ENCODE measurements around the gene TSHZ2.

DNA sequence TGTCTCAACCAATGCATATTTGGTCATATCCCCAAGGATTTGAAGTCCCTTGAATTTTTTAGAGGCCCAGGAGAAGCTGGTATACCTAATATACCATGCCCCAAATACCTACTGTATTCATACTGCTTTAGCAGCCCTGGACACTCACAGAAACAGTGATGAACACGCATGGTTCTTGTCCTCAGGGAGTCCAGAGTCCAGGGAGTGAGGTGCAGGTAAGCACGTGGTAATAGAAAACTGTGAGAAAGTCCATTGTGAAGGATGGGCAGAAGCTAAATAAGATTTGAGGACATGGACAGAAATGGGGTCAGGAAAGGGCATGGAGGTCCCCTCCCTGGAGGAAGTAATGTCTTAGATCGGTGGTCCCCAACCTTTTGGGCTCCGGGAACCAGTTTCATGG, 85.4 kb downstream of the TSHZ2 start:
- TF ChIP-seq, protein P1, sequence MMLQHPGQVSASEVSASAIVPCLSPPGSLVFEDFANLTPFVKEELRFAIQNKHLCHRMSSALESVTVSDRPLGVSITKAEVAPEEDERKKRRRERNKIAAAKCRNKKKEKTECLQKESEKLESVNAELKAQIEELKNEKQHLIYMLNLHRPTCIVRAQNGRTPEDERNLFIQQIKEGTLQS (CRISPR knock-in tag; conservative IDR thresholded peaks at IDR 0.05), result no peak
- TF ChIP-seq, protein P2, sequence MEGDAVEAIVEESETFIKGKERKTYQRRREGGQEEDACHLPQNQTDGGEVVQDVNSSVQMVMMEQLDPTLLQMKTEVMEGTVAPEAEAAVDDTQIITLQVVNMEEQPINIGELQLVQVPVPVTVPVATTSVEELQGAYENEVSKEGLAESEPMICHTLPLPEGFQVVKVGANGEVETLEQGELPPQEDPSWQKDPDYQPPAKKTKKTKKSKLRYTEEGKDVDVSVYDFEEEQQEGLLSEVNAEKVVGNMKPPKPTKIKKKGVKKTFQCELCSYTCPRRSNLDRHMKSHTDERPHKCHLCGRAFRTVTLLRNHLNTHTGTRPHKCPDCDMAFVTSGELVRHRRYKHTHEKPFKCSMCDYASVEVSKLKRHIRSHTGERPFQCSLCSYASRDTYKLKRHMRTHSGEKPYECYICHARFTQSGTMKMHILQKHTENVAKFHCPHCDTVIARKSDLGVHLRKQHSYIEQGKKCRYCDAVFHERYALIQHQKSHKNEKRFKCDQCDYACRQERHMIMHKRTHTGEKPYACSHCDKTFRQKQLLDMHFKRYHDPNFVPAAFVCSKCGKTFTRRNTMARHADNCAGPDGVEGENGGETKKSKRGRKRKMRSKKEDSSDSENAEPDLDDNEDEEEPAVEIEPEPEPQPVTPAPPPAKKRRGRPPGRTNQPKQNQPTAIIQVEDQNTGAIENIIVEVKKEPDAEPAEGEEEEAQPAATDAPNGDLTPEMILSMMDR (IDR thresholded peaks at IDR 0.05), result no peak
- TF ChIP-seq SP1 (CRISPR knock-in tag; conservative IDR thresholded peaks at IDR 0.05), result no peak
- no peak for TF ChIP-seq EMX1 (CRISPR knock-in tag; IDR thresholded peaks at IDR 0.05)
- TF ChIP-seq, protein P3, sequence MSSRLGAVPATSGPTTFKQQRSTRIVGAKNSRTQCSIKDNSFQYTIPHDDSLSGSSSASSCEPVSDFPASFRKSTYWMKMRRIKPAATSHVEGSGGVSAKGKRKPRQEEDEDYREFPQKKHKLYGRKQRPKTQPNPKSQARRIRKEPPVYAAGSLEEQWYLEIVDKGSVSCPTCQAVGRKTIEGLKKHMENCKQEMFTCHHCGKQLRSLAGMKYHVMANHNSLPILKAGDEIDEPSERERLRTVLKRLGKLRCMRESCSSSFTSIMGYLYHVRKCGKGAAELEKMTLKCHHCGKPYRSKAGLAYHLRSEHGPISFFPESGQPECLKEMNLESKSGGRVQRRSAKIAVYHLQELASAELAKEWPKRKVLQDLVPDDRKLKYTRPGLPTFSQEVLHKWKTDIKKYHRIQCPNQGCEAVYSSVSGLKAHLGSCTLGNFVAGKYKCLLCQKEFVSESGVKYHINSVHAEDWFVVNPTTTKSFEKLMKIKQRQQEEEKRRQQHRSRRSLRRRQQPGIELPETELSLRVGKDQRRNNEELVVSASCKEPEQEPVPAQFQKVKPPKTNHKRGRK (CRISPR knock-in tag; IDR thresholded peaks at IDR 0.05; ENCODE audit: borderline replicate concordance), result no peak
- TF ChIP-seq, protein P4, sequence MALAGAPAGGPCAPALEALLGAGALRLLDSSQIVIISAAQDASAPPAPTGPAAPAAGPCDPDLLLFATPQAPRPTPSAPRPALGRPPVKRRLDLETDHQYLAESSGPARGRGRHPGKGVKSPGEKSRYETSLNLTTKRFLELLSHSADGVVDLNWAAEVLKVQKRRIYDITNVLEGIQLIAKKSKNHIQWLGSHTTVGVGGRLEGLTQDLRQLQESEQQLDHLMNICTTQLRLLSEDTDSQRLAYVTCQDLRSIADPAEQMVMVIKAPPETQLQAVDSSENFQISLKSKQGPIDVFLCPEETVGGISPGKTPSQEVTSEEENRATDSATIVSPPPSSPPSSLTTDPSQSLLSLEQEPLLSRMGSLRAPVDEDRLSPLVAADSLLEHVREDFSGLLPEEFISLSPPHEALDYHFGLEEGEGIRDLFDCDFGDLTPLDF (CRISPR knock-in tag; IDR thresholded peaks at IDR 0.05), result no peak
- no peak for TF ChIP-seq ZBTB21 (CRISPR knock-in tag; IDR thresholded peaks at IDR 0.05; ENCODE audit: borderline replicate concordance)
- TF ChIP-seq CBFB (CRISPR knock-in tag; IDR thresholded peaks at IDR 0.05; ENCODE audit: low read depth), result no peak
- no peak for TF ChIP-seq RELA (CRISPR knock-in tag; IDR thresholded peaks at IDR 0.05; ENCODE audit: borderline replicate concordance)
- TF ChIP-seq NR2C2 (CRISPR knock-in tag; IDR thresholded peaks at IDR 0.05), result no peak
- TF ChIP-seq TCF7 (CRISPR knock-in tag; IDR thresholded peaks at IDR 0.05; ENCODE audit: low read depth), result no peak
- TF ChIP-seq, protein P5, sequence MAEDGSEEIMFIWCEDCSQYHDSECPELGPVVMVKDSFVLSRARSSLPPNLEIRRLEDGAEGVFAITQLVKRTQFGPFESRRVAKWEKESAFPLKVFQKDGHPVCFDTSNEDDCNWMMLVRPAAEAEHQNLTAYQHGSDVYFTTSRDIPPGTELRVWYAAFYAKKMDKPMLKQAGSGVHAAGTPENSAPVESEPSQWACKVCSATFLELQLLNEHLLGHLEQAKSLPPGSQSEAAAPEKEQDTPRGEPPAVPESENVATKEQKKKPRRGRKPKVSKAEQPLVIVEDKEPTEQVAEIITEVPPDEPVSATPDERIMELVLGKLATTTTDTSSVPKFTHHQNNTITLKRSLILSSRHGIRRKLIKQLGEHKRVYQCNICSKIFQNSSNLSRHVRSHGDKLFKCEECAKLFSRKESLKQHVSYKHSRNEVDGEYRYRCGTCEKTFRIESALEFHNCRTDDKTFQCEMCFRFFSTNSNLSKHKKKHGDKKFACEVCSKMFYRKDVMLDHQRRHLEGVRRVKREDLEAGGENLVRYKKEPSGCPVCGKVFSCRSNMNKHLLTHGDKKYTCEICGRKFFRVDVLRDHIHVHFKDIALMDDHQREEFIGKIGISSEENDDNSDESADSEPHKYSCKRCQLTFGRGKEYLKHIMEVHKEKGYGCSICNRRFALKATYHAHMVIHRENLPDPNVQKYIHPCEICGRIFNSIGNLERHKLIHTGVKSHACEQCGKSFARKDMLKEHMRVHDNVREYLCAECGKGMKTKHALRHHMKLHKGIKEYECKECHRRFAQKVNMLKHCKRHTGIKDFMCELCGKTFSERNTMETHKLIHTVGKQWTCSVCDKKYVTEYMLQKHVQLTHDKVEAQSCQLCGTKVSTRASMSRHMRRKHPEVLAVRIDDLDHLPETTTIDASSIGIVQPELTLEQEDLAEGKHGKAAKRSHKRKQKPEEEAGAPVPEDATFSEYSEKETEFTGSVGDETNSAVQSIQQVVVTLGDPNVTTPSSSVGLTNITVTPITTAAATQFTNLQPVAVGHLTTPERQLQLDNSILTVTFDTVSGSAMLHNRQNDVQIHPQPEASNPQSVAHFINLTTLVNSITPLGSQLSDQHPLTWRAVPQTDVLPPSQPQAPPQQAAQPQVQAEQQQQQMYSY (CRISPR knock-in tag; IDR thresholded peaks at IDR 0.05), result no peak

Data from WTC11 (cell line).